Mesodermal cell (in vitro differentiated cells): Measurements from ENCODE around the gene PRRG2.
A peak's percentile ranks its signal among the peaks of the same experiment; 100 is the strongest.

Experiments
- H3K27ac ChIP-seq: 2 replicates; pipeline ENCODE4 v1.7.0; 2013; ENCODE audit warnings: mild to moderate bottlenecking, low read depth, low read length, moderate library complexity; ENCODE audit not compliant: severe bottlenecking
- H3K36me3 ChIP-seq: 2 replicates; pipeline ENCODE4 v1.7.1; 2013; ENCODE audit warnings: mild to moderate bottlenecking, low read length, moderate library complexity; ENCODE audit not compliant: control insufficient read depth, insufficient read depth
- H3K4me1 ChIP-seq: one replicate; pipeline ENCODE4 v1.7.1; 2013; ENCODE audit warnings: mild to moderate bottlenecking, low read length; ENCODE audit not compliant: insufficient read depth, control insufficient read depth, poor library complexity, severe bottlenecking
- H3K4me3 ChIP-seq: 2 replicates; pipeline ENCODE4 v1.7.0; 2013; ENCODE audit warnings: low read length, control low read depth, mild to moderate bottlenecking; ENCODE audit not compliant: insufficient read depth, poor library complexity, severe bottlenecking; ENCODE audit errors: extremely low read depth
- H3K9me3 ChIP-seq: 2 replicates; pipeline ENCODE4 v1.7.1; 2013; ENCODE audit warnings: mild to moderate bottlenecking, low read length, moderate library complexity; ENCODE audit not compliant: control insufficient read depth
- WGBS, 2 experiments: methylation state at CpG; one replicate each; pipeline ENCODE4 v1.1.5; 2013; ENCODE audit warnings: missing lambda C conversion rate in 2 of 2; ENCODE audit not compliant: insufficient coverage in 2 of 2; 5-methylcytosine and 5-hydroxymethylcytosine counted together

The PRRG2 gene

DNA sequence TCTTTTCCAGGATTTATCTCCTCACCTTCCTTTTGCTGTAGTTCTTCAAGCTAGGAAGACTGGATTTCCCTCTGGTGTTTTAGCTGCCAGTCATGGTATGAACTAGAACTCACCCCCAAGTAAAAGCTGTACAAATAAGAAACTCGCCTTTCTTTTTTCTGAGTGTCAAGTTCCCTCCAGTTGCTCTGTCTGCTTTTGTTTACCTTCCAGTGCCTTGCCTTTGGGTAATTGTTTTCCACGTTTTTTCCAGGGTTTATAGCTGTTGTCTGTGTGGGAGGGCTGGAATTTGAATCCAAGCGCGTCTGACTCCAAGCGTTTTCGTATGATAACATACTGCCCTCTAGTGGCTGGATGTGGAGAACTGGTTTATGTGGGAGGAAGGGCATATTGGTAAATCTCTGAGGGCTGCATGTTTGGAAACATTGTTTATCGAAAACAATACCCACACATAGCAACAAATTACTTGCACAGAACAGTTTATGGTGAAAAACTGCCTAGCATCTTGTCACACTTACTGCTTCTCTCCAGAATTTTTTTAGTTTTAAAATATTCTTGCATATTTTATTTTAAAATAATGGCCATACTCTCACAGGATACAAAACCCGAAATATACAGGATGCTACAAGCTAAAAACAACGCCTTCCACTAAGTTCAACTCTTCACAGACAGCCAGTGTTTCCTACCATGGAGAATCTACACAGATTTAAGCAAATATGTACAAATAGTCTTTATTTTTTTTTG lies 34.1 kb upstream of the PRRG2 start:
- Histone ChIP-seq H3K4me1 (no peaks in the 10 kb centered on the region), H3K36me3 (peaks cover 4% of the 10 kb centered on the region), H3K27ac (peak overlapping the region; percentile 55), H3K4me3 (no peak overlapping the region), H3K9me3 (no peaks in the 10 kb centered on the region)
- 0 to 30% methylated on average over 2 to 5 of the region's 9 CpGs for WGBS, 2 experiments

DNA sequence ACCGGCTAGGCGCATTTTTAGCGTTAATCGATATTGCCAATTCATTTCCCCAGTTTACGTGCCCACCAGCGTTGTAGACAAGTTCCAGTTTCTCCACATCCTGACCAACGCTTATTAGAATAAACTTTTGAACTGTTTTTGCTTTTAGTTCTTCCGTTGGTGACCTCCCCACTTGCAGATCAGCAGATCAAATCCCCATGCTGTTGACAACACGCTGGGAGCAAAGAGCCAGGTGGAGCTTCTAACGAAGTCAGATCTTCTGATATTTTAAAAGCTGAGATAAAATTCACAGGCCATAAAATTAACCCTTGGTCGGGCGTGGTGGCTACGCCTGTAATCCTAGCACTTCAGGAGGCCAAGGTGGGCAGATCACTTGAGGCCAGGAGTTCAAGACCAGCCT lies 32.1 kb upstream of the PRRG2 start:
- Histone ChIP-seq H3K36me3 (peaks cover 4% of the 10 kb centered on the region), H3K4me3 (no peak overlapping the region), H3K4me1 (no peaks in the 10 kb centered on the region), H3K9me3 (no peaks in the 10 kb centered on the region), H3K27ac (no peak overlapping the region)
- WGBS, 2 experiments, result 86 to 91% methylated on average over 12 of the region's 13 CpGs

DNA sequence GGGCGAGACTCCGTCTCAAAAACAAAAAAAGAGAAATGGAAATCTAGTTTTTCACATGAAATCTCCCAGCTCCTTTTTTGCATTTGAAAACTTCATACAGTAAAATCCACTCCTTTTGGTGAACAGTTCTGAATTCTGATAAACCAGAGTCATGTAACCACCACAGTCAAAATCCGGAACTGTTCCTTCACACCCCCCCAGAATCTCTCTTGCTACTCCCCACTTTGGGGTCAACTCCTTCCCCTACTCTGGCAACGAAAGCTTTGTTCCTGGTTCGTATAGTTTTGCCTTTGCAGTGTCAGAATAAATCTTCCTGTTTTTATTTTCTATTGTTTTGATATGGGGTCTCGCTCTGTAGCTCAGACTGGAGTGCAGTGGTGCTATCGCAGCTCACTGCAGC lies 29.6 kb upstream of the PRRG2 start:
- Histone ChIP-seq H3K27ac (no peak overlapping the region), H3K4me1 (peaks cover 3% of the 10 kb centered on the region), H3K9me3 (no peaks in the 10 kb centered on the region), H3K36me3 (peaks cover 20% of the 10 kb centered on the region), H3K4me3 (no peak overlapping the region)
- 85 to 100% methylated on average over 3 to 4 of the region's 7 CpGs for WGBS, 2 experiments

DNA sequence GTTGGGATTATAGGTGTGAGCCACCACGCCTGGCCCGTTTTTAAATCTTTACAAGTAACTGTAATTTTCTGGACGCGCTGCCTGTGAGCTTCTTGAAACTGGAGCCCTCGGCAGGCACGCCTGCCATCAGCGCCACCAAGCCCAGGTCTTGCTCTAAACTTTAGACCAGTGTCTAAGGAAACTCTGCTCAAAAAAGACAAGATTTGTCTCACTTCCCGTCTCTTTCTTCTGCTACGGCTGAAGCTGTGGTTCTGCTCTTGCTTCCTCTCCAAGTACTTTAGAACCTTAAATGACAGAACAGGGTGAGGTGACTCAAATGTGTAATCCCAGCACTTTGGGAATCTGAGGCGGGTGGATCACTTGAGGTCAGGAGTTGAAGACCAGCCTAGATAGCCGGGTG lies 28.4 kb upstream of the PRRG2 start:
- no peaks in the 10 kb centered on the region for H3K9me3 ChIP-seq
- H3K27ac ChIP-seq, result no peak overlapping the region
- no peak overlapping the region for H3K4me3 ChIP-seq
- WGBS, 2 experiments, result 90 to 92% methylated on average over 9 to 10 of the region's 11 CpGs
- peaks cover 32% of the 10 kb centered on the region for H3K36me3 ChIP-seq
- H3K4me1 ChIP-seq, result peaks cover 8% of the 10 kb centered on the region

DNA sequence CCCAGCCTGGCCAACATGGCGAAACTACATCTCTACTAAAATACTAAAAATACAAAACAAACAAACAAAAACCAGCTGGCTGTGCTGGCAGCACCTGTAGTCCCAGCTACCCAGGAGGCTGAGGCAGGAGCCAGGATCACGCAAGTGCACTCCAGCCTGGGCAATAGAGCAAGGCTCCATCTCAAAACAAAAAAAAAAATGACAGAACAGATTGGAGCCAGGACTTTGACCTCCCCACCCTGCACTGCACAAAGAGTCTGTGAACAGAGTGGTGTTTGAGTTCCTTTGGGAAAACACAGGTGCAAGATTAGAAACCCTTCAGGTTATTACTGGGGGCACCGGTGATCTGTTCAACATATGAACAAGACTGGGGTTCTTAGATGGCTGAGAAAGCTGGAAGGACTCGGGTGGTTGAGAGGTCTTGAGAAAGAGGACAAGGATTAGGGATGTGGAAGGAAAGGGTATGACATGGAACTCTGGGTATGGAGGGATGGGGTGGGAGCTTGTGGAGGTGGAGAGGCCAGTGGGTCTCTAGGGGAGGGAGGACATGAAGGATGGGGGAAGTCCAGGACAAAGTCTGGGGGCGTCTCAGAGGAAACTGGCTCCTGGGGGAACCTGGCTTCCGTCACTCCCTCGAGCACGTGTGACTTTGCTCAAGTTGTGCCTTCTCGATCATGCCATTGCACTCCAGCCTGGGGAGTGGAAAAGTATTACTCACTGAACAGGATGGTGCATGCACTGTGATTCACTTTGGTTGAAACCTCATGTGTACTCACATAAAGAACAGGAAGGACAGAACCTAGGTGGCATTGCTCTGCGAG lies 27.5 kb upstream of the PRRG2 start:
- H3K4me3 ChIP-seq, result no peak overlapping the region
- H3K36me3 ChIP-seq, result peaks cover 41% of the 10 kb centered on the region
- H3K27ac ChIP-seq, result no peak overlapping the region
- no peaks in the 10 kb centered on the region for H3K9me3 ChIP-seq
- WGBS, 2 experiments, result 91 to 97% methylated on average over 8 to 9 of the region's 10 CpGs
- H3K4me1 ChIP-seq, result peaks cover 8% of the 10 kb centered on the region

DNA sequence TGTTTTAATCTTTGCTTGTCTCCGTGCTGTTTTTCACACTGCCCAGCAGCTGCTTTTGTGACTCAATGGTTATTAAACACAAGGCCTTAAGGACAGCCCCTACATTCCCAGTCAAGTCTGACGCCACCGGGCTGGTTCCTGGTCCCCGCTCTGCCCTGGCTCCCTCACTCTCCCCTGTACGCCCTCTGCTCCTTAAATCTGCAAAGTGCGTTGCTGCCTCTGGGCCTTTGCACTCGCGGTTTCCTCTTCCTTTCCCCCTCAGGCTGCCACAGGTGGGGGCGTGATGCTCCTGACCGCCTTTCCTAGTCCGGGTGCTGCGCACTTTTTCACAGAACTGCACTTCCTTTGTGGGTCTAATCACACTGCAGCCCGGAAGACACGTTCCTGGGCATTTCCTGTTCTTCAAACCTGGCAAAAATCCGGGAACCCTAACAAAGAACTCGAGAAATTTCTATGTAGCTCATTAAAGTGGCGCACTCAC lies 26.4 kb upstream of the PRRG2 start:
- no peak overlapping the region for H3K27ac ChIP-seq

DNA sequence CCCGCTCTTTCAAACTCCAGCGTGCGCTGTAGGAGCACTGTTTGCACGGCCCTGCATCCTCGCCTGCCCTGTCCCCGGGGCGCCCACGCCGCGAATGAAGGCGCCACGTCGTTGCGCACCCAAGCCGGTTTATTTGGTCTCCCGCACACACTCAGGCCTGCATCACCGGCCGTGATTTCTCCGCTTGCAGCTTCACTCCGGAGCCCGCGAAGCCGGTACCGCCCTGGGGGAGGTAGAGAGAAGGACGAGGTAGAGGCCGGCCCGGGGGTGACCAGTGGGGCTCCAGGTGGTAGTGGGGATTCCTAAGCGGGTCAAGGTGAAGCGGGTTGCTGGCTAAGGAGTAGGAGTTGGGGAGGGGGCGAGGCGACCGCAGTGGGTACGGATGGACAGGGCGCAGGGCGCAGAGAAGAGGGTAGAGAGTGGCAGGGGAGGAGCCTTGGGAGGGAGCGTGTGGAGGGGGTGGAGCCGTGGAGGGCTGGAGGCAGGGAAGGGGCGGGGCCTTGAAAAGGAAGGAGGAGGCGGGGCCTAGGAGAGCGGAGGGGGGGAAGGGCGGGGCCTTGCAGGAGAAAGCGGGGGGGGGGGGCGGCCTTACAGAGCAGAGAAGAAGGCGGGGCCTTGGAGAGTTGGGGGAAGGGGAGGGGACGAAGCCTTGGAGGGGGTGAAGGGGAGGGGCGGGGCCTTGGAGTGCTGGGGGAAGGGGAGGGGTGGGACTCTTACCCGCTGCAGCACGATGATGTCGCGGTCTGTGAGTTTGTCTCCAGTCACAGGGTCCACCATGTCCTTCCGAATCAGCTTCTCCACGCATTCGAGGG lies 25.3 kb upstream of the PRRG2 start:
- Histone ChIP-seq H3K9me3 (no peaks in the 10 kb centered on the region), H3K27ac (peak overlapping the region; percentile 69), H3K4me1 (peaks cover 8% of the 10 kb centered on the region), H3K36me3 (peaks cover 57% of the 10 kb centered on the region), H3K4me3 (no peak overlapping the region)
- WGBS, 2 experiments, result 84 to 87% methylated on average over 38 to 42 of the region's 53 CpGs

More for the DNA sequence above, 26.4 kb upstream of the PRRG2 start:
- H3K9me3 ChIP-seq, result no peaks in the 10 kb centered on the region
- no peak overlapping the region for H3K4me3 ChIP-seq
- peaks cover 8% of the 10 kb centered on the region for H3K4me1 ChIP-seq
- 93 to 94% methylated on average over 17 of the region's 17 CpGs for WGBS, 2 experiments
- peaks cover 52% of the 10 kb centered on the region for H3K36me3 ChIP-seq

DNA sequence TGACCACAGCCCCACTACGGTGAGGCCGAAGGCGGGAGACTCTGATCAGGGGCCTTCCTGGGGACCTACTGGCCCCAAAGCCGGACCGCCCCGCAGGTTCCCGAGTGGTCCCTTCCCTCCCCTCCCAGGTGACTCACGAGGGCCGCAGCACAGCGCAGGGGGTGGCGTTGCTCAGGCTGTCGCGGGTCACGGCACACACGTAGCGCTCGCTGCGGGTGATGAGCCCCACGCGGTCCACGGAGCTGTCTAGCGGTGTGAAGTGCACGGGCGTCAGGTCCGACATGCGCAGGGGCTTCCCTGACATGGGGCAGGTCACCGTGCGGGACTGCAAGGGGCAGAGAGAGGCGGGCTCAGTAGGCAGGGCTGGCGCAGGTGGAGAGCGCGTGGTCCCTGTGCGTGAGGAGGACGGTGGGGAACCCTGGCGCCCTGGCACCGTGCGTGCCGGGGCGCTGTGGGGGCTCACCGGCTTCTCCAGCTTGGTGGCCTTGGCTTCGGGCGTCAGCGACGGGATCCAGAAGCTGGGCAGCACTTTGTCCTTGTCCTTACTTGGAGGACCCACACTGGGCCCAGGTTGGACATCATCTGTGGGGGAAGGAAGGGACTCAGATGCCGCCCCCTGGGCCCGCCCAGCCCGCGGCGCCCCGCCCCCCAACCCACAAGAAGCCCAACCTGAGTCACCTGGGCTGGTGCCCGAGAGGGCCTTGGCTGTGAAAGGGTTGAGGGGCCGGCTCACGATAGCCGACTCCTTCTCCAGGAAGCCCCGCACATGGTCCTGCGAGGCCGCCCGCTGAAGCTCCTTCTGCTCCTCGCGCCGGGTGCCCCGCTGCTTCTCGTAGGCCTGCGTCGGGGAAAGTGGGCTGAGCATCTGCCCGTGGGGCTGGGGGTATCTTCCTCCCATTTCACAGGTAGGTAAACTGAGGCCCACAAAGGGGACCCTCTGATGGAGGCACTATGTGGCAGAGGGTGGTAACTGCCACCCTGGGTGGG lies 24.4 kb upstream of the PRRG2 start:
- 76 to 77% methylated on average over 52 to 61 of the region's 66 CpGs for WGBS, 2 experiments
- H3K36me3 ChIP-seq, result peaks cover 57% of the 10 kb centered on the region
- no peak overlapping the region for H3K4me3 ChIP-seq
- peaks cover 8% of the 10 kb centered on the region for H3K4me1 ChIP-seq
- H3K9me3 ChIP-seq, result no peaks in the 10 kb centered on the region
- H3K27ac ChIP-seq, result peak overlapping the region; percentile 69

DNA sequence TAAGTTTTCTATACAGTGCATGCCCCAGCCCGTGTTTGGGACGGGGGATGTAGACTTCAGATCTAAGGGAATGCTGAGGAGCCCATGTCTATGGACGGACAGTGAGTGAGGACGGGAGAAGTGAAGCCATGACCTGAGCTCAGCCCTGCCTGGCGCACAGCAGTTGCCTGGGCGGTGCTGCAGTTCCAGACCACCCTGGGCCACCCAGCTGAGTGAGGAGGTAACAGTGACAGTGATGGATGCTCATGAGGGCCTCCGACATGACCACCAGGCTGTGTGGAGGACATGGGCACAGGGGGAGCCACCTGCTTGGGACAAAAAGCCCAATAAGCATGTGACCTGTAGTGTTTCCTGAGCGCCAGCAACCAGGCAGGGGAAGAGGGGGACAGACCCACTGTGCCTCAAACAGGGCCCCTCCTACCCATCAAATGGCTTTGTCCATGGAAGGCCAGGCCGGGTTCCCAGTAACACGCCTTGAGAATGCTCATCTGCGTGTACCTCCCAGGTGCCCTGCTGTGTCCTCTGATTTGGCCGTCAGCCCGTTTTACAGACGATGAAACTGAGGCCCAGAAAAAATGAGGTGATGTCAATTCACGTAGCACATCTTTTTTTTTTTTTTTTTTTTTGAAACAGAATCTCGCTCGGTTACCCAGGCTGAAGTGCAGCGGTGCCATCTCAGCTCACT lies 23.3 kb upstream of the PRRG2 start:
- H3K36me3 ChIP-seq, result peaks cover 60% of the 10 kb centered on the region
- no peak overlapping the region for H3K4me3 ChIP-seq
- no peak overlapping the region for H3K27ac ChIP-seq
- WGBS, 2 experiments, result 89 to 96% methylated on average over 15 to 18 of the region's 18 CpGs
- H3K4me1 ChIP-seq, result peaks cover 8% of the 10 kb centered on the region
- H3K9me3 ChIP-seq, result no peaks in the 10 kb centered on the region
